ENCODE results near the gene MIA3. TPM values are rescaled to one million over a fixed set of nuclear protein-coding genes. Genes with fewer than 3 reads are reported as not detected.

Gene MIA3
- total and polyA plus RNA-seq, 2 of the 4 experiments (the other 2 are of a cell fraction), result 35.0 to 45.4 TPM

DNA sequence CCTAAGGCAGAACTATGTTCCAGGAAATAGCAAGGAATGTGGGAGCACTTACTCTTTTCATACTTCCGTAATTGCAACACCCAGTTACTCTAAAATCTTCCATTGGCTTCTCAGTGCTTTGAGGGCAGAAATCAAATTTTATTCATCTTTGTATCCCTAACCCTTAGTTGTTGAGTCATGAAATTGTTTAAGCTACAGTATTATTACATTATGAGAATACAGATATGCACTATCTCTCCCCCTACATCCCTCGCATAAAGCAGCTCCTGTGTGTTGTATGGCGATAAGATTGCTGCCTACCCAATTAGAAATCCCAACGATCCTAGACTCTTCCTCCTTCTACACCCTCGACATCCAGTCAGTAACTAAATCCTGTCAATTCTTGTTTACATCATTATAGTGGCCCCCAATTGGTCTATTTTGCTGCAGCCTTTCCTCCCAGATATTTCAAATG lies 91.8 kb downstream of the MIA3 start:
- no peak overlapping the region for H3K14ac ChIP-seq (replicated peaks; ENCODE audit: low read depth, low read length)
- ATAC-seq (ENCODE audit: low read depth) (no peak), DNase-seq (peak; percentile 5)
- H3K9ac ChIP-seq (ENCODE audit: low read depth, low read length), result no peak overlapping the region
- H3K9me3 ChIP-seq (ENCODE audit: control insufficient read depth, insufficient read depth, low read length), result no peaks in the 10 kb centered on the region
- H3K18ac ChIP-seq (ENCODE audit: low read depth, low read length), result no peak overlapping the region
- no CpG with 5 or more reads among the region's 5 CpGs for WGBS, 2 experiments (ENCODE audit: extremely low coverage in 2 of 2, insufficient read length in 1 of 2)
- dilution Hi-C loops (cut with HindIII; ENCODE audit: low sequenced_read_pairs, unreplicated experiment) (no loop called here), in situ Hi-C loops (cut with MboI; ENCODE audit: low sequenced_read_pairs) (no loop called here), intact Hi-C loops (cut with micrococcal nuclease) (loop anchor here (2.0 kb wide), 1 partner anchor 65 kb away; no protein-coding TSS in a partner anchor)
- no peak overlapping the region for H2AK9ac ChIP-seq (replicated peaks; ENCODE audit: low read depth, low read length, poor library complexity)
- H3K79me1 ChIP-seq (ENCODE audit: low read depth in 1 of 2, low read length in 2 of 2), result peaks cover 6 to 49% of the 10 kb centered on the region in 2 experiments; a peak in 2 of 4 replicates
- CTCF ChIA-PET, result interaction anchor here (0.8 kb wide), 1 partner anchor 989 kb away, joined by 3 read pairs; no protein-coding TSS in a partner anchor
- no peak overlapping the region for H2BK15ac ChIP-seq (ENCODE audit: low read depth, low read length)
- H2AFZ ChIP-seq (replicated peaks; ENCODE audit: low read length, poor library complexity), result no peak overlapping the region
- no peak overlapping the region for H4K5ac ChIP-seq (ENCODE audit: low read depth, low read length)
- no peak overlapping the region for H3K56ac ChIP-seq (ENCODE audit: extremely low read depth, insufficient read depth, low read length)
- H3K27ac ChIP-seq (ENCODE audit: insufficient read depth, low read length), result no peak overlapping the region
- H2BK120ac ChIP-seq (ENCODE audit: low read depth, low read length), result no peak overlapping the region
- POLR2A ChIA-PET (ENCODE audit: unreplicated experiment), result no interaction called here
- H4K8ac ChIP-seq (ENCODE audit: low read depth in 2 of 2, low read length in 2 of 2), result no peak overlapping the region
- H3K4ac ChIP-seq (ENCODE audit: low read depth, low read length), result no peak overlapping the region
- no peak overlapping the region for H3K4me3 ChIP-seq (ENCODE audit: insufficient read depth, low read depth, low read length)
- peak overlapping the region; percentile 50; the same call in 1 of the 2 replicates for H3K23ac ChIP-seq (ENCODE audit: low read depth, low read length)
- TSS peak; percentile 39 for BruUV-seq (replicated peaks)
- TF ChIP-seq CHD1 (IDR thresholded peaks at IDR 0.05; ENCODE audit: low read depth, low read length) (no peak), ELK1 (IDR thresholded peaks at IDR 0.05; ENCODE audit: borderline replicate concordance, low read depth, low read length) (no peak), SMC3 (IDR thresholded peaks at IDR 0.05; ENCODE audit: low read depth, low read length) (no peak), RCOR1 (IDR thresholded peaks at IDR 0.05; ENCODE audit: insufficient replicate concordance, low read length) (no peak), FOS (IDR thresholded peaks at IDR 0.05; ENCODE audit: low read depth, low read length) (no peak), RAD21 (IDR thresholded peaks at IDR 0.05; ENCODE audit: low read length) (no peak), CEBPB (IDR thresholded peaks at IDR 0.05; ENCODE audit: low read depth, low read length) (no peak), NFE2L2 (IDR thresholded peaks at IDR 0.05; ENCODE audit: low read depth, low read length) (no peak), MAFK (IDR thresholded peaks at IDR 0.05; ENCODE audit: low read depth, low read length) (no peak)
- H2BK20ac ChIP-seq (ENCODE audit: low read depth, low read length), result no peak overlapping the region
- H3K36me3 ChIP-seq (ENCODE audit: control insufficient read depth, insufficient read depth, low read length), result no peaks in the 10 kb centered on the region
- no peaks in the 10 kb centered on the region for H3K4me1 ChIP-seq (ENCODE audit: control insufficient read depth, insufficient read depth, low read length)
- H3K9me1 ChIP-seq (ENCODE audit: insufficient read depth, low read length), result no peaks in the 10 kb centered on the region; the same call in 1 of the 2 replicates
- H4K20me1 ChIP-seq (ENCODE audit: insufficient read depth, low read length), result no peaks in the 10 kb centered on the region; the same call in 1 of the 2 replicates
- no peaks in the 10 kb centered on the region for H3K27me3 ChIP-seq (ENCODE audit: control insufficient read depth, insufficient read depth, low read length)
- H3K4me2 ChIP-seq (ENCODE audit: low read depth, low read length), result no peak overlapping the region
- H2AK5ac ChIP-seq (ENCODE audit: low read depth, low read length), result no peak overlapping the region
- no peak overlapping the region for H2BK5ac ChIP-seq (ENCODE audit: low read depth, low read length, poor library complexity, severe bottlenecking)
- no peak overlapping the region for H4K91ac ChIP-seq (ENCODE audit: insufficient read depth, low read depth, low read length)
